Keratinocyte (primary cell): Measurements from ENCODE around the gene SPDYE3. TPM values are rescaled to one million over a fixed set of nuclear protein-coding genes. Genes with fewer than 3 reads are reported as not detected.
"Not testable (repeated sequence)": the region's sequence is repeated elsewhere in the genome, so short reads cannot be mapped to it uniquely, and the experiment has no call there.

Experiments
- DNase-seq: peaks from one replicate; pipeline ENCODE4 v3.0.0-alpha.2; 2011; ENCODE audit warnings: low read depth, missing footprints, low spot score
- FAIRE-seq: peaks from 2 replicates; lab custom pipeline; 2011; peaks lifted over from hg19 to GRCh38; lab: Jason Lieb, UNC
- H2AFZ ChIP-seq: 2 replicates; pipeline ENCODE4 v1.6.0; 2012; ENCODE audit warnings: low read length, control low read depth, inconsistent platforms; ENCODE audit not compliant: control insufficient read depth
- H3K27ac ChIP-seq: 2 replicates; pipeline ENCODE4 v1.5.1; 2011; ENCODE audit warnings: low read length; ENCODE audit not compliant: control insufficient read depth, insufficient read depth
- H3K27me3 ChIP-seq: 3 replicates; pipeline ENCODE4 v1.6.0; 2011; ENCODE audit warnings: low read length; ENCODE audit not compliant: control insufficient read depth, insufficient read depth; ENCODE audit errors: extremely low read depth
- H3K36me3 ChIP-seq, 2 experiments: 2 replicates in 1 of 2; 3 replicates in 1 of 2; pipeline ENCODE4 v1.5.1; 2011; ENCODE audit warnings: low read length in 2 of 2, mild to moderate bottlenecking in 1 of 2; ENCODE audit not compliant: control insufficient read depth in 2 of 2, insufficient read depth in 2 of 2; ENCODE audit errors: extremely low read depth in 1 of 2
- H3K4me1 ChIP-seq: 3 replicates; pipeline ENCODE4 v1.5.1; 2011; ENCODE audit warnings: low read length; ENCODE audit not compliant: control insufficient read depth, insufficient read depth; ENCODE audit errors: extremely low read depth
- H3K4me2 ChIP-seq: 3 replicates; pipeline ENCODE4 v1.6.0; 2011; ENCODE audit warnings: low read depth, low read length; ENCODE audit not compliant: control insufficient read depth, insufficient read depth; ENCODE audit errors: extremely low read depth
- H3K4me3 ChIP-seq, 3 experiments: fragments of 200-600 bp in 1 of 3; sonication (generic) in 1 of 3; 2 replicates in 2 of 3; 3 replicates in 1 of 3; pipeline ENCODE4 v1.5.1; 2011 to 2016; ENCODE audit warnings: low read length in 3 of 3, mild to moderate bottlenecking in 3 of 3, control low read depth in 2 of 3, inconsistent platforms in 1 of 3, low read depth in 1 of 3, mixed read lengths in 1 of 3, mixed run types in 1 of 3, moderate library complexity in 1 of 3; ENCODE audit not compliant: control insufficient read depth in 2 of 3, insufficient read depth in 2 of 3; ENCODE audit errors: extremely low read depth in 1 of 3
- H3K79me2 ChIP-seq: 2 replicates; pipeline ENCODE4 v1.6.0; 2012; ENCODE audit warnings: low read length; ENCODE audit not compliant: control insufficient read depth, insufficient read depth
- H3K9ac ChIP-seq: 3 replicates; pipeline ENCODE4 v1.6.0; 2011; ENCODE audit warnings: low read length; ENCODE audit not compliant: control insufficient read depth, insufficient read depth; ENCODE audit errors: extremely low read depth
- H3K9me1 ChIP-seq: 3 replicates; pipeline ENCODE4 v1.6.0; 2011; ENCODE audit warnings: low read length; ENCODE audit not compliant: control insufficient read depth, insufficient read depth; ENCODE audit errors: extremely low read depth
- H3K9me3 ChIP-seq: 2 replicates; pipeline ENCODE4 v1.5.1; 2012; ENCODE audit warnings: low read depth, low read length; ENCODE audit not compliant: control insufficient read depth
- H4K20me1 ChIP-seq: 3 replicates; pipeline ENCODE4 v1.6.0; 2011; ENCODE audit warnings: low read length; ENCODE audit not compliant: control insufficient read depth, insufficient read depth; ENCODE audit errors: extremely low read depth
- EZH2 ChIP-seq: IDR thresholded peaks from one replicate; pipeline ENCODE4 v1.6.1; 2012; ENCODE audit warnings: inconsistent platforms, mild to moderate bottlenecking, low read length, moderate library complexity
- dilution Hi-C: fragments of 300-500 bp; cut with MboI; formaldehyde crosslinking; loops from one replicate; pipeline ENCODE4 v1.7.0; 2020; ENCODE audit warnings: low sequenced_read_pairs; ENCODE audit not compliant: extremely low pct_ligation_motif_present
- polyA plus RNA-seq, 5 experiments: library from polyadenylated mRNA; depleted of rRNA in 3 of 5; stranded (reverse) in 3 of 5; stranded (forward) in 1 of 5; unstranded in 1 of 5; fragments of >200 nt; gene quantifications; 1 replicate in 1 of 5; 2 replicates in 3 of 5; 3 replicates in 1 of 5; pipeline versions ENCODE4 v1.2.1 to v1.2.3, GENCODE V29; 2011 to 2012; ENCODE audit warnings: missing spikeins in 2 of 5, low read depth in 1 of 5, low replicate concordance in 1 of 5
- TF ChIP-seq, protein P1 (sequence below), 3 experiments: IDR thresholded peaks in 1 of 3; conservative IDR thresholded peaks in 1 of 3; optimal IDR thresholded peaks in 1 of 3; 2 replicates in 2 of 3; 3 replicates in 1 of 3; pipeline versions ENCODE3 to v1.5.1; 2011; ENCODE audit warnings: low read length in 3 of 3, mild to moderate bottlenecking in 3 of 3, moderate library complexity in 2 of 3, control low read depth in 1 of 3, inconsistent platforms in 1 of 3; ENCODE audit not compliant: insufficient read depth in 2 of 3; ENCODE audit errors: extremely low read depth in 1 of 3

SPDYE3 gene
- polyA plus RNA-seq, 1 donor (not counting 4 experiments of a cell fraction or from before 2014, with no cell fraction given), result not detected

DNA sequence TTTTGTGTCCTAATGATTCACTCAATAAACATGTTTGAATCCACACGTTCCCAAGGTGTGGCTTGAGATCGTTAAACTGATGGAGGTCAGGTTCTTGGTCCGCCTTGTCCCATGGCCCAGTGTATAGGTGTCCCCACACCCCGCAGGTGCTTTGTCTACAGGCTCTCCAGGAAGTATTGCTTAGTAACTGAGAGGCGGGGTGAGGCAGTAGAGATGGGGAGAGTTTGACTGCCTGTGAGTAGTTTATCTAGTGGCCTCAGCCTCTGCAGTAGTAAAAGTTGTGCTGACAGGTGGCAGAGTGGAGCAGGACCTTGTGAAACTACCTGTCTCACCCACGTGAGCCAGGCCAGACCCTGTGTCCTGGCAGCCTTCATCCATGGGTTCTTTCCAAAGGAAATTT, 33.8 kb downstream of the SPDYE3 start:
- Histone ChIP-seq H3K36me3 (peaks cover 4 to 12% of the 10 kb centered on the region in 2 experiments), H3K27ac (peak overlapping the region; percentile 14), H3K4me1 (peaks cover 29% of the 10 kb centered on the region), H3K79me2 (peaks cover 29% of the 10 kb centered on the region), H4K20me1 (peaks cover 11% of the 10 kb centered on the region)
- H3K4me3 ChIP-seq, H3K9me1 ChIP-seq, H3K4me2 ChIP-seq, FAIRE-seq, DNase-seq, dilution Hi-C loops, H2AFZ ChIP-seq, H3K9me3 ChIP-seq, H3K9ac ChIP-seq, H3K27me3 ChIP-seq: not testable (repeated sequence)

DNA sequence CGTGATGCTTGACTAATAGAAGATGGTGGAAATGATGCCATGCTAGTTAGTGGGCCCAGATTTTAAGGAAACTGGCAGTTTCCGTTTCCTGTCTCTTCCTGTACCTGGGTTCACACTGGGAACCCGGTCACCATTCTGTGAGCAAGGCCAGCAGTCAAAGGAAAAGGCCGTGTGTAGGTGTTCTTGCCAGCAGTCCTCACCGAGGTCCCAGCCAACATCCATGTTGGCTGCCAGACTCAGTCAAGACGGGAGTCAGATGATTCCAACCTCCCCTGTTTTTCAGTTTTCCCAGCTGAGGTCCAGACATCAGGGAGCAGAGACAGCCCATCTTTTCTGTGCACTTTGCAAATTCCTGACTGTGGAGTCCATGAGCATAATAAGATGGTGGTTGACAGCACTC, 35.3 kb downstream of the SPDYE3 start:
- no peak overlapping the region for H3K27ac ChIP-seq
- H3K36me3 ChIP-seq, result peaks cover 9 to 27% of the 10 kb centered on the region in 2 experiments
- DNase-seq, result no peak

DNA sequence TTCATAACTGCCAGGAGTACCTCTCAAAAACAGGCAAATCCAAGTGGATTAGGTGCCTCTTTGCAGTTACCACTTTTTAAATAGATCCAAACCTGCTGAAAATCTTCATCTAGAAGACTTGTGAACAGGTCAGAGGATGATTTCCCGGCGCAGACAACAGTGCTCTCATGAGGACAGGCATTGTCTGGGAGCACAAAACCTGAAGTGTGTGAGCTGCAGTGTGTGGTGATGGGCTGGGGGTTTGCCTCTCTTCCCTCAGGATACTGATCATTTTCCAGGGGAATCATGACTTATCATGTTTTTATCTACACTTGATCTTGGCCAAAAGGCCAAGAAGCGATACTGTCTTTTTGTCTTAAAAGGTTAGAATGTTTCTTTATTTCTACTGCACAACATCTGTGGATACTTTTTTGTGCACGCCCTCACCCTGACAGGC, 36.6 kb downstream of the SPDYE3 start:
- peaks cover 13 to 28% of the 10 kb centered on the region in 2 experiments for H3K36me3 ChIP-seq
- H2AFZ ChIP-seq, H3K9me1 ChIP-seq, H3K9ac ChIP-seq, DNase-seq, H3K4me2 ChIP-seq, dilution Hi-C loops, FAIRE-seq, H3K9me3 ChIP-seq, H3K27me3 ChIP-seq, H3K4me3 ChIP-seq: not testable (repeated sequence)
- H3K27ac ChIP-seq, result peak overlapping the region; percentile 69
- H3K79me2 ChIP-seq, result peaks cover 33% of the 10 kb centered on the region
- peaks cover 18% of the 10 kb centered on the region for H3K4me1 ChIP-seq
- H4K20me1 ChIP-seq, result peaks cover 11% of the 10 kb centered on the region

More for the DNA sequence above, 35.3 kb downstream of the SPDYE3 start:
- Histone ChIP-seq H3K9ac (no peak overlapping the region), H3K79me2 (peaks cover 35% of the 10 kb centered on the region), H3K4me1 (peaks cover 23% of the 10 kb centered on the region), H3K27me3 (no peaks in the 10 kb centered on the region), H3K9me1 (no peaks in the 10 kb centered on the region), H3K4me3 (no peak overlapping the region), H4K20me1 (peaks cover 11% of the 10 kb centered on the region), H3K4me2 (no peak overlapping the region), H2AFZ (no peak overlapping the region), H3K9me3 (no peaks in the 10 kb centered on the region)
- dilution Hi-C loops, result no loop called here
- TF ChIP-seq, protein P1, sequence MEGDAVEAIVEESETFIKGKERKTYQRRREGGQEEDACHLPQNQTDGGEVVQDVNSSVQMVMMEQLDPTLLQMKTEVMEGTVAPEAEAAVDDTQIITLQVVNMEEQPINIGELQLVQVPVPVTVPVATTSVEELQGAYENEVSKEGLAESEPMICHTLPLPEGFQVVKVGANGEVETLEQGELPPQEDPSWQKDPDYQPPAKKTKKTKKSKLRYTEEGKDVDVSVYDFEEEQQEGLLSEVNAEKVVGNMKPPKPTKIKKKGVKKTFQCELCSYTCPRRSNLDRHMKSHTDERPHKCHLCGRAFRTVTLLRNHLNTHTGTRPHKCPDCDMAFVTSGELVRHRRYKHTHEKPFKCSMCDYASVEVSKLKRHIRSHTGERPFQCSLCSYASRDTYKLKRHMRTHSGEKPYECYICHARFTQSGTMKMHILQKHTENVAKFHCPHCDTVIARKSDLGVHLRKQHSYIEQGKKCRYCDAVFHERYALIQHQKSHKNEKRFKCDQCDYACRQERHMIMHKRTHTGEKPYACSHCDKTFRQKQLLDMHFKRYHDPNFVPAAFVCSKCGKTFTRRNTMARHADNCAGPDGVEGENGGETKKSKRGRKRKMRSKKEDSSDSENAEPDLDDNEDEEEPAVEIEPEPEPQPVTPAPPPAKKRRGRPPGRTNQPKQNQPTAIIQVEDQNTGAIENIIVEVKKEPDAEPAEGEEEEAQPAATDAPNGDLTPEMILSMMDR (optimal IDR thresholded peaks at IDR 0.05 in 1 of 3, IDR thresholded peaks at IDR 0.05 in 1 of 3, conservative IDR thresholded peaks at IDR 0.05 in 1 of 3; ENCODE audit: extremely low read depth in 1 of 3, insufficient read depth in 2 of 3, low read length in 3 of 3), result no peak
- no peak for TF ChIP-seq EZH2
- no peak for FAIRE-seq
